Astrocyte of the spinal cord (primary cell): ENCODE results near the gene ZBTB8A.

Source experiments
- DNase-seq: peaks from one replicate; pipeline ENCODE4 v3.0.0; 2011; ENCODE audit warnings: low read depth, low spot score
- H3K4me3 ChIP-seq: 2 replicates; pipeline ENCODE4 v1.5.1; 2011; ENCODE audit warnings: low read depth, mild to moderate bottlenecking, low read length, moderate library complexity
- CTCF ChIP-seq: IDR thresholded peaks from 2 replicates; pipeline ENCODE4 v1.5.1; 2012; ENCODE audit warnings: low read depth, mild to moderate bottlenecking, low read length, inconsistent platforms
- in situ Hi-C: cut with HindIII; loops from 2 replicates; pipeline ENCODE4 v1.10.0; 2017; ENCODE audit warnings: low sequenced_read_pairs

ZBTB8A gene

GRCh38 chr1:32592943-32593342, 53.7 kb downstream of the ZBTB8A start:
- TF ChIP-seq CTCF = no peak
- no peak overlapping the region for H3K4me3 ChIP-seq
- in situ Hi-C loops = no loop called here
- peak; percentile 50 for DNase-seq

- no peak for DNase-seq
- no peak overlapping the region for H3K4me3 ChIP-seq
- in situ Hi-C loops = no loop called here
- TF ChIP-seq CTCF = no peak
These were observed 60.8 kb downstream of the ZBTB8A start for GRCh38 chr1:32600034-32600433.

GRCh38 chr1:32605711-32606424, 66.6 kb downstream of the ZBTB8A start:
- in situ Hi-C loops = no loop called here
- no peak overlapping the region for H3K4me3 ChIP-seq
- TF ChIP-seq CTCF = no peak
- DNase-seq = no peak

GRCh38 chr1:32606565-32607371, 67.5 kb downstream of the ZBTB8A start:
- TF ChIP-seq CTCF = no peak
- in situ Hi-C loops = no loop called here
- no peak overlapping the region for H3K4me3 ChIP-seq
- no peak for DNase-seq

- no peak overlapping the region for H3K4me3 ChIP-seq
- in situ Hi-C loops = no loop called here
- no peak for DNase-seq
- TF ChIP-seq CTCF = no peak
These were observed 70.0 kb downstream of the ZBTB8A start for GRCh38 chr1:32609180-32609579.

GRCh38 chr1:32611859-32612188, 72.6 kb downstream of the ZBTB8A start:
- no peak for TF ChIP-seq CTCF
- in situ Hi-C loops = no loop called here
- DNase-seq = no peak
- peak overlapping the region; percentile 57 for H3K4me3 ChIP-seq
